Panc1 (cell line): ENCODE results near the gene MICAL2. TPM values are rescaled to one million over a fixed set of nuclear protein-coding genes. Genes with fewer than 3 reads are reported as not detected.

Experiments used
- ATAC-seq: fragments of 200-7000 bp; cut with Tn5 transposase; 2 replicates; pipeline ENCODE4 v1.9.1; 2020; ENCODE audit warnings: mild to moderate bottlenecking, moderate library complexity
- BruUV-seq: library from RNA; stranded (reverse); fragments of 400-500 nt; replicated peaks from 2 replicates; lab custom pipeline; 2021; lab: Mats Ljungman, UMichigan
- CTCF ChIA-PET: fragments of 300-600 bp; sonication (Branson Sonifier 250); formaldehyde crosslinking; loops from one replicate; lab custom pipeline; 2022; ENCODE audit warnings: antibody characterized with exemption; lab: Charles Lee
- POLR2A ChIA-PET: fragments of 300-600 bp; sonication (Branson Sonifier 250); formaldehyde crosslinking; loops from one replicate; lab custom pipeline; 2022; ENCODE audit warnings: antibody characterized with exemption; lab: Charles Lee
- DNase-seq: peaks from one replicate; pipeline ENCODE4 v3.0.0-alpha.2; 2010; ENCODE audit warnings: low read depth, low spot score
- H3K27ac ChIP-seq: 2 replicates; pipeline ENCODE4 v1.5.1; 2011; ENCODE audit warnings: mild to moderate bottlenecking, low read length, inconsistent platforms
- H3K27me3 ChIP-seq: fragments of 200-500 bp; sonication (Bioruptor generic); 2 replicates; pipeline ENCODE4 v1.6.0; 2014; ENCODE audit warnings: low read length, inconsistent platforms; ENCODE audit not compliant: control insufficient read depth, insufficient read depth
- H3K36me3 ChIP-seq: fragments of 200-500 bp; sonication (Bioruptor generic); 2 replicates; pipeline ENCODE4 v1.5.1; 2014; ENCODE audit warnings: inconsistent platforms, mild to moderate bottlenecking, low read length, moderate library complexity; ENCODE audit not compliant: control insufficient read depth, insufficient read depth
- H3K4me1 ChIP-seq: 2 replicates; pipeline ENCODE4 v1.5.1; 2011; ENCODE audit warnings: inconsistent platforms, mild to moderate bottlenecking, low read length, moderate library complexity; ENCODE audit not compliant: control insufficient read depth, insufficient read depth
- H3K4me3 ChIP-seq, 2 experiments: 2 replicates each; pipeline ENCODE4 v1.5.1; 2011 to 2012; ENCODE audit warnings: low read depth in 2 of 2, low read length in 2 of 2, mild to moderate bottlenecking in 2 of 2, inconsistent platforms in 1 of 2, moderate library complexity in 1 of 2
- H3K9me3 ChIP-seq: fragments of 200-500 bp; sonication (Bioruptor generic); 2 replicates; pipeline ENCODE4 v1.5.1; 2014; ENCODE audit warnings: low read depth, mild to moderate bottlenecking, inconsistent platforms, low read length, moderate library complexity; ENCODE audit not compliant: control insufficient read depth, insufficient read depth
- CTCF ChIP-seq: fragments of 450-650 bp; IDR thresholded peaks from 2 replicates; pipeline ENCODE4 v1.5.1; 2017; ENCODE audit warnings: mild to moderate bottlenecking
- POLR2AphosphoS5 ChIP-seq: IDR thresholded peaks from 2 replicates; pipeline ENCODE4 v1.6.1; 2012; ENCODE audit warnings: mild to moderate bottlenecking, low read depth, low read length, moderate library complexity
- REST ChIP-seq, 2 experiments: IDR thresholded peaks; 2 replicates each; pipeline ENCODE4 v1.6.1; 2011 to 2012; ENCODE audit warnings: low read depth in 2 of 2, control low read depth in 1 of 2, low read length in 1 of 2, mild to moderate bottlenecking in 1 of 2, moderate library complexity in 1 of 2; ENCODE audit not compliant: insufficient read depth in 1 of 2
- SIN3A ChIP-seq: IDR thresholded peaks from 2 replicates; pipeline ENCODE4 v1.6.1; 2012; ENCODE audit warnings: low read depth, mild to moderate bottlenecking, low read length, moderate library complexity, borderline replicate concordance; ENCODE audit not compliant: insufficient read depth
- TCF7L2 ChIP-seq: IDR thresholded peaks from 2 replicates; pipeline ENCODE4 v1.6.1; 2011; ENCODE audit warnings: mild to moderate bottlenecking, low read depth, low read length, inconsistent platforms
- in situ Hi-C: cut with HindIII; loops from 2 replicates; pipeline ENCODE4 v1.10.0; 2016; ENCODE audit warnings: low sequenced_read_pairs, low pct_unique_long_range_greater_than_20kb
- intact Hi-C: fragments of 100-400 bp; cut with micrococcal nuclease; formaldehyde crosslinking; loops from one replicate; pipeline ENCODE4 v1.10.0; 2022; ENCODE audit not compliant: unreplicated experiment
- total RNA-seq: library from RNA; stranded (reverse); gene quantifications from one replicate; pipeline ENCODE4 v1.2.1, GENCODE V29; 2021; ENCODE audit not compliant: unreplicated experiment

Gene MICAL2
- total RNA-seq, 1 experiment from 2014 or later = 199 TPM

GRCh38 chr11:12123273-12123672 is 12.9 kb downstream of the MICAL2 start:
- CTCF ChIA-PET = no interaction called here
- TF ChIP-seq CTCF (no peak), REST (IDR thresholded peaks at IDR 0.05; ENCODE audit: insufficient read depth in 1 of 2, low read depth in 2 of 2, low read length in 1 of 2) (no peak), TCF7L2 (no peak), SIN3A (no peak), POLR2AphosphoS5 (no peak)
- Histone ChIP-seq H3K36me3 (no peaks in the 10 kb centered on the region), H3K27me3 (no peaks in the 10 kb centered on the region), H3K27ac (peak overlapping the region; percentile 67; the same call in 1 of the 2 replicates), H3K4me3 (no peak overlapping the region), H3K9me3 (no peaks in the 10 kb centered on the region), H3K4me1 (peaks cover 52% of the 10 kb centered on the region)
- POLR2A ChIA-PET = interaction anchor here (0.6 kb wide), 1 partner anchor 36 kb away, joined by 4 read pairs; no protein-coding TSS in a partner anchor
- in situ Hi-C loops (no loop called here), intact Hi-C loops (loop anchor here (10.0 kb wide), 1 partner anchor 112 kb away; no protein-coding TSS in a partner anchor)
- BruUV-seq = no TSS peak
- no peak for ATAC-seq
- no peak for DNase-seq

- ATAC-seq (no peak), DNase-seq (no peak)
- POLR2A ChIA-PET = interaction anchor here (0.6 kb wide), 1 partner anchor 36 kb away, joined by 4 read pairs; no protein-coding TSS in a partner anchor
- TF ChIP-seq TCF7L2 (no peak), CTCF (no peak), REST (IDR thresholded peaks at IDR 0.05; ENCODE audit: insufficient read depth in 1 of 2, low read depth in 2 of 2, low read length in 1 of 2) (no peak), SIN3A (no peak), POLR2AphosphoS5 (no peak)
- intact Hi-C loops = loop anchor here (10.0 kb wide), 1 partner anchor 111 kb away; no protein-coding TSS in a partner anchor
- BruUV-seq = no TSS peak
- Histone ChIP-seq H3K4me1 (peaks cover 48% of the 10 kb centered on the region), H3K36me3 (no peaks in the 10 kb centered on the region), H3K27ac (peak overlapping the region; percentile 67; the same call in 1 of the 2 replicates), H3K9me3 (no peaks in the 10 kb centered on the region), H3K4me3 (no peak overlapping the region), H3K27me3 (no peaks in the 10 kb centered on the region)
- CTCF ChIA-PET = no interaction called here
- in situ Hi-C loops = no loop called here
These were observed 13.4 kb downstream of the MICAL2 start for GRCh38 chr11:12123799-12124198.
